ENCODE results near the gene STARD13.

STARD13 gene

DNA sequence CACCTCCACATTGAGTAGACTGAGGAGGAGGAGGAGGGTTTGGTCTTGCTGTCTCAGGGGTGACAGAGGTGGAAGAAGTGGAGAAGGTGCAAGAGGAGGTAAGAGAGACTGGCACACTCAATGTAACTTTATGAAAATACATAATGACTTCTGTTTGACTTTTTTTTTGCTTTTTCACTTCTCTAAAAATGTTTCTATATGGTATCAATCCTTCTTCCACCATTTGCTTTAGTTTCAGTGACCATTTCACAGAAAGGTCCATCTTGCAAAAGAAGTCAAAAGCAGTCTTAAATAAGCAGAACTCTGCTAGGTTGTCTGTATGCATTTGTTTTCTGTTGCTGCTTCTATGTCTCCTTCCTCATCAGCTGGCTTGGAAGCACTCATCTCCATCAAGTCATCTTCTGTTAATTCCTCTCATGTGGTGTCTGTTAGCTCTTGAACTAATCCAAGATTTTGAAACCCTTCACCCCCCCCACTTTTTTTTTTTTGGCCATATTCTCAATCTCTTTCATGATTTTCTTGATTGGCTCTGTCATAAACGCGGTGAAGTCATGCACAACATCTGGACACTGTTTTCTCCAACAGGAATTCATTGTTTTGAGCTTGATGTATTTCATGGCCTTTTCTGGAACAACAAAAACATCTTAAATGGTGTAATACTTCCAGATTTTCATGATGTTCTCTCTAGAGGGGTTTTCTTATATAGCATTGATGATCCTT lies 188.5 kb downstream of the STARD13 start:
- no peak for TF ChIP-seq GATA3 (IDR thresholded peaks at IDR 0.05; ENCODE audit: low read depth, low read length)
- no peak for TF ChIP-seq GATA2 (IDR thresholded peaks at IDR 0.05; ENCODE audit: low read depth, low read length)

DNA sequence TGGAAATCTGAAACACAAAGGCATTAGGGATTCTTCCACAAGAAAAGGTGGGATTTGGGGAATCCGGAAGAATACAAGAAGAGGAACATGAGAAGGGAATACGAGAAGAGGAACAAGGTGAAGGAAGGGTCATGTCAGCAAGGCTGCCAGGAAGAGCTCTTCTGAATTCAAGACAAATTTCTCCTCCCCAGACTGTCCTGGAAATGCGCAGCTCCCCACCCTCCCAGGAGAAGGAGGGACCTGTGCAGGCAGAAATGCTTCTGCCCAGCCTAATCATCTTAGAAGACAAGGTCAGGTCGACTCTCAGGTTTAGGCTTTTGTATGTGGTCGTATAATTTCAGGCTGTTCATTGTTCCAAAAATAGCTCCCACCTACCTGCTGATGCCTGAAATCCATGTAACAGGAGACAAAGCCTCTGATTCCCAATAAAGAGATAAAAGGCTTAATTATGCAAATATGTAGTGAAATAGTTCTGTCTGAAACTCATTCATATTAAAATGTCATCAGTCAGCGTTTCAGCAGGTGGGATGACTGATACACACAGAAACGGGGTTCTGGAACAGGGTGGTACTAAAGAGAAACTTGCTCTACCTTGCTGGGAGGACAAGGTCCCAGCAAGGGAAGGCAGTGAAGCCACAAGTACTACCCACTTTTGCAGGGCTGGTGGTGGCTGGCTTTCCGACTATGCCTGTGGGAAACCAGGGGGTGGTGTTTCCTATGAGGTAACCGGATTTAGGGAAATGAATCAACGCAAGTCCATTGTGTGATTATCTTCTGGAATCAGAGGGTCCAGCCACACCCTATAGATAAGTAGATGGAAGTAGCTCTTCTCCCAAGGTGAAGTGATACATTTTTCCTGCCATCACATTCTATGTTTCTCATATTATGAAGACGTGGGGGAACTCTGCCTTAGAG lies 193.2 kb downstream of the STARD13 start:
- no peak for TF ChIP-seq GATA3 (IDR thresholded peaks at IDR 0.05; ENCODE audit: low read depth, low read length)
- no peak for TF ChIP-seq GATA2 (IDR thresholded peaks at IDR 0.05; ENCODE audit: low read depth, low read length)

DNA sequence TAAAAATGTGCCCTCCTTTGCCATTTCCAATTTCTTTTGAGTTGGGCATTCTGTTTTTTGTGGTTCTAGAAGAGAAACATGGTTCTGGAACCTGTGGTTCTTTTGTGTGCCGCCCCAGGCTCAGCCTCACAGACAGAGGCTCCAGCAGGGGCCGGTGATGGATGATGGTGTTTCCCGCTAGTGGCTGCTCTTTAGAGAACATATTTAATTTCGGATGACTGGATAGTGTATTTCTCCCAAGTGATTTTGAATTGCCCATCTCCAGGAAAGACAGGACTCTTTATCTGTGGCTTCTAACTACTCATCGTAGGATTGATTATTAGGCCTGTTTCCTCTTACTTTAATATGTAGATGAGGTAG lies 194.2 kb downstream of the STARD13 start:
- TF ChIP-seq GATA3 (IDR thresholded peaks at IDR 0.05; ENCODE audit: low read depth, low read length) (no peak), GATA2 (IDR thresholded peaks at IDR 0.05; ENCODE audit: low read depth, low read length) (no peak)

DNA sequence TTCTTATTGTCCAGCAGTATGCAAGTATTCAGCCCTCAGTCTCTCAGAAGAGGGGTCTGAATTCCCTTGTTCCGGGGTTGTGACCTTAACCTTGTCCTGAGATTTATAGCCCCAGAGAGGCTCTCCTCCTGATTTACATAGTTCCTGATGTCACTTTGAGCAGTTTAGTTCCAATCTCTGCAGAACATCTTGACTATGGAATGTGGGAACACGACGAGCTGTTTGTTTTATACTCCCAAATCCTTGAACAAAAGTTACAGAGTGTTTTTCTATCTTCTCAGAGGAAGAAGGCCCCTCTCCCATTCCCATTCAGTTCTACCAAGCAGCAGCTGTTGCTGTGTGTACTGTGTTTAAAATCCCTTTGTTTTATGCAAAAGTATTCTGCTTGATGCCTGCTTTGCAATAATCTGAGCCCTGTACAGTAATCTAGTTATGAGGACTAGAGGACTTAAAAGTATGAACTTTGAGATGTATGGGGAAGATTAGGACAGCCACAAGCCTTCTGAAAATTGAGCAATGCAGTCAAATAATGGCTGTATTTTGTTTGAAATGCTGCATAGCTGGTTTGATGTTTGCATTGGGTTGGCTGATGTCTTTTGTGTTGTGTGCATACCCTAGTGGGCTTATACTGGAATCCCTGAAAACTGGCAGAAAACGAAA lies 194.7 kb downstream of the STARD13 start:
- TF ChIP-seq GATA2 (IDR thresholded peaks at IDR 0.05; ENCODE audit: low read depth, low read length) (no peak), GATA3 (IDR thresholded peaks at IDR 0.05; ENCODE audit: low read depth, low read length) (no peak)

DNA sequence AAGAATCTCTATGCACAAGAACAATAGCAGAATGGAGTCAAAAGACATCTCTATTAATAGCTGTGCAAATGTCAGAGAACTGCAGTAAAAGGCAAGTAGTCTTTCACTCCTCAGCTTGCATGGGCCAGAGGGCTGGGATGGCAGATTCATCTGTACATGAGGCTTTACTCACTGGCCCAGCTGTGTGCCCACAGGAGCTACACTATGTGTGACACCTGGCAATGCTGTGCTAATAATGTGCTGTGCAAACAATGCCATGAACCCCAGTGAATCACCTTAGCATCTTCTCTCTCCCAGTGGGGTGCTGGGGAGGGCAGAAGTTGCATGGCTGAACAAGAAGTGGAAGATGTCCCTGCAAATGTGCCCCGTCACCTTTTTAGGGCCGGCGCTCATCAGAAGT lies 196.2 kb downstream of the STARD13 start:
- no peak for TF ChIP-seq GATA2 (IDR thresholded peaks at IDR 0.05; ENCODE audit: low read depth, low read length)
- no peak for TF ChIP-seq GATA3 (IDR thresholded peaks at IDR 0.05; ENCODE audit: low read depth, low read length)

DNA sequence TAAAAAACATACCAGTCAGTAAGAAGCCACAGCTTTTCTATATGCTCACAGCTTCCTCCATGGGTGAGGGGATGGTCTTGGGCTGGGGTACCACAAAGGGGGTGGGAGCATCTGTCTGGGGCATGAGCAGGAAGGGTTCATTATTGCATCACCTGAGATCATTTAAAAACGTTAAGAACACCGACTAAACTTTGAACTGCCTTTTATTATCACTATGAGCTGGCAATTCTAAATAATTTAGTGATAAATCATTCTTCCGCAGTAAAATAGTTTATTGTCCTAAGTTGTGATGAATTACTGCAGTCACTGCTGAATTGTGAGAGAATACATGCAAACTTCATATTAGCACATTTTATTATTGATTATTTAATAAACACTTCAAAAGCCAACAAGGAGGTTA lies 197.8 kb downstream of the STARD13 start:
- TF ChIP-seq GATA3 (IDR thresholded peaks at IDR 0.05; ENCODE audit: low read depth, low read length) (no peak), GATA2 (IDR thresholded peaks at IDR 0.05; ENCODE audit: low read depth, low read length) (no peak)

DNA sequence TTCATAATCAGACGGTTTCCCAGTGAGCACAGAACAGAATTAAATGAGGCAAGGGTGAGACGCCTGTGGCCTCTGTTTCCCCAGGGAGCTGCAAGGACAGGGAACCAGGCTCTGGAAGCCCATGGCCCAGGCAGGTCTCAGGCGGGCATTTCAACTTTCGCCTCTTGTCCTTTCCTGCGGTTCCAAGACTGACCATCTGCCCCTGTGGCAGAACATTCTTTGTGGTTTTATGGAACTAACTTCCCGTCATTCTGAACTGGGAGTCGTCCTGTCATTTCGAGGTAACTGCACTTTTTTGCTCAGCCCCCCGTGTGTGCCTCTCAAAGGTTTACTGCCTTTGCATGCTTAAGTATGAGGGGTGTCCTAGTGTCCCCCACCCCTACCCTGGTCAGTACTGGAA lies 198.5 kb downstream of the STARD13 start:
- TF ChIP-seq GATA2 (IDR thresholded peaks at IDR 0.05; ENCODE audit: low read depth, low read length) (no peak), GATA3 (IDR thresholded peaks at IDR 0.05; ENCODE audit: low read depth, low read length) (no peak)

DNA sequence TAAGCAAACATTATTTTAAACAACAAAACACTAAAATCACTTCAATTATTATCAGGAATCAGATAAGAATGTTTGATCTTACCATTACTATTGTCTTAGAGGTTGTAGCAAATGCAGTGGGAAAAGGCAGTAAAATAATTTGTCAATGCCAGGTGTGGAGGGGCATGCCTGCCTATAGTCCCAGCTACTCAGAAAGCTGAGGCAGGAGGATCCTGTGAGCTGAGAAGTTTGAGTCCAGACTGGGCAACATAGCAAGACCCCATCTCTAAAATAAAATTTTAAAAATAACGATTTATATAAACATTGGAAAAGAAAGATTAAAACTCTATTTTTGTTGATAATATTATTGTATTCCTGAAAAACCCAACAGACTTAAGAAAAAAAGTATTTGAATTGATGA lies 202.5 kb downstream of the STARD13 start:
- TF ChIP-seq GATA3 (IDR thresholded peaks at IDR 0.05; ENCODE audit: low read depth, low read length) (no peak), GATA2 (IDR thresholded peaks at IDR 0.05; ENCODE audit: low read depth, low read length) (no peak)

DNA sequence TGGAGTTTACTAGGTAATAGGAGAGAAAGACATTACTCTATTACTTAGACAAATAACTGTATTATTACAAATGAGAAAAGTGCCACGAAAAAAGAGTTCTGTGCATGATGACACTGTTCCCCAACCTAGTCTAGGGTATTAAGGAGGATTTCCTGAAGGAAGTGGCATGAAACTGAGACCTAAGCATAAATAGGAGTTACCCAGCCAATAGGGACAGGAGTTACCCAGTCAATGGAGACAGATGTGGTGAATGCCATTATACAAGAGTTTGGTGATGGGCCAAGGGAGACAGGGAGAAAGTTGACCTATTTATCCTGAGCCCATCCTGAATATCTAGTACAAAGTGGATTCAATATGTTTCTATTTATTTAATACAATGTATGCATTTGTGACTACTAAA lies 203.9 kb downstream of the STARD13 start:
- TF ChIP-seq GATA2 (IDR thresholded peaks at IDR 0.05; ENCODE audit: low read depth, low read length) (no peak), GATA3 (IDR thresholded peaks at IDR 0.05; ENCODE audit: low read depth, low read length) (no peak)

DNA sequence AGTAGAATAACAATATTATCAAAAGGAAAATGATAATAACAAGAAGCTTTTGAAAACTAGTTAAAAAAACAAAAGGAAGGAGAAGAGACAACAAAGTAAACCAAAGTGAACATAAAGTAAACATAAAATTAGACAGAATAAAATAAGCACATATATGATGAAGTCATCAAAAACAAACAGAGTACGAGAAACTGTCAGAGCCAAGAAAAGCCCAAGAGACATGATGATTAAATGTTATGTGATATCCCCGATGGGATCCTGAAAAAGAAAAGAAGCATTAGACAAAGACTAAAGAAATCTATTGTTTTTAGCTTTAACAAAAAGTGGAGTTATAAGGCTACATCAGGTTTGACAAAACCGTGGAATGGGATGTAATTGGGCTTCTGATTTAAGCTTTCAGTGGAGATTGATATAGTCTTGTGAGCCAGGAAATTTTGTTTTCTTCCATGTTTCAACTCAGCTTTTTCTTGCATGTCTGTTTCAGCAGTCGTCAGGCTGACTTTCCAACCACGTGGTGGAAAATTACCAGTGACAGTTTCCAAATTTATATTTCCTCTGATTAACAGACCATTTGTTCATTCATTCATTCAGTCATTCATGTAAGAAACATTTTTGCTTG lies 204.5 kb downstream of the STARD13 start:
- no peak for TF ChIP-seq GATA2 (IDR thresholded peaks at IDR 0.05; ENCODE audit: low read depth, low read length)
- TF ChIP-seq GATA3 (IDR thresholded peaks at IDR 0.05; ENCODE audit: low read depth, low read length) = no peak

DNA sequence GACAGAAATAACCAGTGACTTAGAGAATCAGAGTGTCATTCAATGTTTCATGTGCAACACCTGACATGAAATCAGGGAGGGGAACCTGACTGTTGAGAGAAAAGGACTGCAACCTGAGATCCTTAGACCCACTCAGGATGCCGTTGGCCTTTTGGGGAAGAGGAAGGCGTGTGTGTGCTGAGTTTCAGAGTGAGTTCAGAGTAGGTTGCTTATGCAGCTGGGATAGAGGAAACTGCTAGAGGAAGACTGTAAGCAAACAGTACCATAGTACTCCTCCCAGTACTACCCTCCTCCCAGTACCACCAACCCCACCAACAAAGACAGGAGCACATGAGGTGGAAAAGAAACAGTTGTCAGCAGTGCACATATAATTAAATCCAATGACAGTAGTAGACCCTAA lies 205.6 kb downstream of the STARD13 start:
- TF ChIP-seq GATA3 (IDR thresholded peaks at IDR 0.05; ENCODE audit: low read depth, low read length) = no peak

DNA sequence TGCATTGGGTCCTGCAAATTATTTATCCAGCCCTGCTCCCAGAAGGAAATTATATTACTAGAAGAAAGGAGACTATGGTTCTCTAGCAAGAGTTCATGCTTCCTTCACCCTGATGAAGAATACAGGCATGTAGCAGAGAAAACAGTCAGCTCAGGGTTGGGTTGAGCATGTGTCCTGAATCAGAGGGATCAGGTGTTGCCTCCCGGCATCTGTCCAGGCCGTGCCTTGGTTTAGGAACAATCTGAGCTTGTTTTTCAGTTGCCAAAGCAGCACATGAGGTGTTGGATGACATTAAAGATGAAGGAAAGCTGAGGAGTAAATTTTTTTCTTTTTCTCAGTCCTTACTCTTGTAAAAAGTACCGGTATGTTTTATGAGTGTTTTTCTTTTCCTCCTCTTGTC lies 207.3 kb downstream of the STARD13 start:
- TF ChIP-seq GATA3 (IDR thresholded peaks at IDR 0.05; ENCODE audit: low read depth, low read length) (no peak), GATA2 (IDR thresholded peaks at IDR 0.05; ENCODE audit: low read depth, low read length) (no peak)

DNA sequence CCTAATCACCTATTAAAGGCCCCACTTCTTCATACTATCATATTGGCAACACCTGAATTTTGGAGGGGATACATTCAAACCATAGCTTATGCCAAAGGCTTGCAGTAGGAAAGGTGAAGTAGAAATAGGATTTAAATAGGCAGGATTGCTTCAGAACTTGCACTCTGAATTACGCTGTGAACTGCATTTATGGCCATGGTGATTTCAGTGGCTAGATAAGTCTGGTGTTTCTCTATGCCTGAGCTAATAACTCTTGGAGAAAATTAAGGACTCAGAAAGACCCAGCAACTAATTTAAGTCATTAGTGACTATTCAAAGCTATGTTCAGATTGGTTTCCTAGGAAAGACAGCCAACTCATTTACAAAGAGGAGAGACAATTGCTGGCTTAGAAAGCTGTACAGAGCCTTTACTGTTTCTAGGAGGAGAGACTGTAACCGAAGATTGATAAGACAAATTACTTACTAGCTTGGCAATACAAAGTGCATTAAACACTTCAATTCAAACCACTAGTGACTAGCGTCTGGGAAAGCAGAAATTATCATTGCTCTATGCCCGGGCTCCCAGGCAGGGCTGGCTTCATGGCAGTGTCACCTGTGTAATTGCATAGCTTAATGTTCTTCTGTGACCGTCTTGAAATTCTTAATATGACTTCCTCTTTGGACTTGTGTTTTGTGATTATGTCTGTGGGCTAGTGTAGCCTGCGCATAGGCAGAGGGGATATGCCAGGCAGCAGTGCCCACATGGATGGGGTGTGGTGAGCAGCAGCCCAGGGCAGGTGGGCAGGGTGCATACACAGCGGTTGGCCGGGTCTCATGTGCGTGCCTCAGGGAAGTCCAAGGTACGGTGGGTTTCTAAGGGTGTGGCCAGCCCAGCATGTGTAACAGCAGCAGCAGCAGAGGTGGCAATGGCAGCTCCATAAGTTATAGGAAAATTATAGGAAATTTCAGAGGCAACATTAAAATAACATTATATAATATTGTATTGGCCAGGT lies 209.3 kb downstream of the STARD13 start:
- TF ChIP-seq GATA2 (IDR thresholded peaks at IDR 0.05; ENCODE audit: low read depth, low read length) = no peak
- TF ChIP-seq GATA3 (IDR thresholded peaks at IDR 0.05; ENCODE audit: low read depth, low read length) = no peak
